Lung (tissue), 12 donors: ENCODE measurements around the gene UST. TPM values are rescaled to one million over a fixed set of nuclear protein-coding genes. Genes with fewer than 3 reads are reported as not detected.

Source experiments
- ATAC-seq: fragments of 200-7000 bp; cut with Tn5 transposase; one replicate; pipeline ENCODE4 v1.9.1; 2020; ENCODE audit warnings: moderate number of reproducible peaks; ENCODE audit not compliant: insufficient read depth, low FRiP score
- DNase-seq, 3 donors: peaks; one replicate each; pipeline ENCODE4 v3.0.0-alpha.2; 2013 to 2017
- H3K27ac ChIP-seq, 2 donors: one replicate each; pipeline ENCODE4 v1.5.1; 2013; ENCODE audit warnings: mild to moderate bottlenecking in 2 of 2, moderate library complexity in 2 of 2, control low read depth in 1 of 2, inconsistent platforms in 1 of 2, low read depth in 1 of 2, low read length in 1 of 2
- H3K27me3 ChIP-seq, 3 donors: one replicate each; pipeline ENCODE4 v1.5.1; 2013; ENCODE audit warnings: low read length in 2 of 3; ENCODE audit not compliant: control insufficient read depth in 3 of 3, insufficient read depth in 3 of 3
- H3K36me3 ChIP-seq, 4 donors: one replicate each; pipeline ENCODE4 v1.5.1; 2013; ENCODE audit warnings: low read length in 4 of 4, mild to moderate bottlenecking in 1 of 4, moderate library complexity in 1 of 4; ENCODE audit not compliant: control insufficient read depth in 4 of 4, insufficient read depth in 4 of 4
- H3K4me1 ChIP-seq, 5 donors: one replicate each; pipeline ENCODE4 v1.5.1; 2013; ENCODE audit warnings: low read length in 5 of 5, mild to moderate bottlenecking in 2 of 5, moderate library complexity in 1 of 5; ENCODE audit not compliant: control insufficient read depth in 5 of 5, insufficient read depth in 5 of 5
- H3K4me3 ChIP-seq: one replicate; pipeline ENCODE4 v1.5.1; 2013; ENCODE audit warnings: mild to moderate bottlenecking, control low read depth, moderate library complexity
- H3K9ac ChIP-seq, 2 donors: one replicate each; pipeline ENCODE4 v1.5.1; 2013; ENCODE audit warnings: low read length in 2 of 2, control low read depth in 1 of 2; ENCODE audit not compliant: insufficient read depth in 1 of 2
- H3K9me3 ChIP-seq, 4 donors: one replicate each; pipeline ENCODE4 v1.5.1; 2013; ENCODE audit warnings: low read length in 3 of 4, mild to moderate bottlenecking in 1 of 4, moderate library complexity in 1 of 4; ENCODE audit not compliant: control insufficient read depth in 4 of 4, insufficient read depth in 3 of 4
- CTCF ChIP-seq: IDR thresholded peaks from 2 replicates; pipeline ENCODE4 v1.5.1; 2012; ENCODE audit warnings: mild to moderate bottlenecking; ENCODE audit errors: control extremely low read depth, extremely low read depth
- WGBS, 2 donors: extraction: QIAGEN DNeasy Blood & Tissue Kit; methylation state at CpG; one replicate each; pipeline ENCODE4 v1.1.7; 2013; 5-methylcytosine and 5-hydroxymethylcytosine counted together
- polyA plus RNA-seq, 2 donors: library from polyadenylated mRNA; stranded (reverse); fragments of 200-250 nt; gene quantifications; one replicate each; pipeline ENCODE4 v1.2.1, GENCODE V29; 2013
- total RNA-seq, 2 donors: library from RNA; depleted of rRNA in 1 of 2; stranded (reverse); fragments of >200 nt in 1 of 2; gene quantifications; one replicate each; pipeline ENCODE4 v1.2.1, GENCODE V29; 2014 to 2021
- donor health status: control.
- donor health status: control.
- donor health status: Bipolar disorder and iron deficiency.
- donor health status: healthy.
- donor health status: DM: yes; HTN: yes; CAD: no.

The UST gene
- total and polyA plus RNA-seq, 4 donors, result 4.5 to 24.0 (median 7.1) TPM

- DNase-seq, result no peak
- Histone ChIP-seq H3K27ac (no peak overlapping the region), H3K4me3 (no peak overlapping the region), H3K9me3 (peaks cover 0 to 6% (median 2%) of the 10 kb centered on the region in 4 donors), H3K36me3 (peaks cover 0 to 4% (median 0%) of the 10 kb centered on the region in 4 donors), H3K27me3 (no peaks in the 10 kb centered on the region), H3K9ac (no peak overlapping the region), H3K4me1 (peaks cover 0 to 5% (median 0%) of the 10 kb centered on the region in 5 donors)
- no peak for ATAC-seq
- TF ChIP-seq CTCF, result no peak
- 91 to 94% methylated on average over 4 of the region's 4 CpGs for WGBS, 2 donors
Measured at GRCh38 chr6:148794797-148795196, 48.0 kb downstream of the UST start.

GRCh38 chr6:148795563-148795962, 48.7 kb downstream of the UST start:
- no peak overlapping the region for H3K9ac ChIP-seq
- DNase-seq (no peak), ATAC-seq (no peak)
- peaks cover 0 to 5% (median 2%) of the 10 kb centered on the region in 4 donors for H3K9me3 ChIP-seq
- H3K36me3 ChIP-seq, result peaks cover 0 to 4% (median 0%) of the 10 kb centered on the region in 4 donors
- peaks cover 0 to 5% (median 0%) of the 10 kb centered on the region in 5 donors for H3K4me1 ChIP-seq
- no peak overlapping the region for H3K27ac ChIP-seq
- 72 to 84% methylated on average over 6 of the region's 6 CpGs for WGBS, 2 donors
- no peak overlapping the region for H3K4me3 ChIP-seq
- no peak for TF ChIP-seq CTCF
- no peaks in the 10 kb centered on the region for H3K27me3 ChIP-seq

- ATAC-seq (no peak), DNase-seq (no peak)
- Histone ChIP-seq H3K4me1 (no peaks in the 10 kb centered on the region), H3K27ac (no peak overlapping the region), H3K9me3 (no peaks in the 10 kb centered on the region), H3K4me3 (no peak overlapping the region), H3K36me3 (no peaks in the 10 kb centered on the region), H3K27me3 (no peaks in the 10 kb centered on the region), H3K9ac (no peak overlapping the region)
- 79% methylated on average over 3 of the region's 3 CpGs for WGBS, 2 donors
- no peak for TF ChIP-seq CTCF
Measured at GRCh38 chr6:148799647-148800046, 52.8 kb downstream of the UST start.

GRCh38 chr6:148800536-148800935, 53.7 kb downstream of the UST start:
- no peak overlapping the region for H3K27ac ChIP-seq
- ATAC-seq (no peak), DNase-seq (no peak)
- H3K4me3 ChIP-seq, result no peak overlapping the region
- 42 to 67% methylated on average over 3 of the region's 3 CpGs for WGBS, 2 donors
- no peak overlapping the region for H3K9ac ChIP-seq
- no peak for TF ChIP-seq CTCF
- no peaks in the 10 kb centered on the region for H3K9me3 ChIP-seq
- no peaks in the 10 kb centered on the region for H3K27me3 ChIP-seq
- peaks cover 0 to 7% (median 0%) of the 10 kb centered on the region in 5 donors for H3K4me1 ChIP-seq
- H3K36me3 ChIP-seq, result no peaks in the 10 kb centered on the region
